PC-9 (cell line): Measurements from ENCODE around the gene NELFB. TPM values are rescaled to one million over a fixed set of nuclear protein-coding genes. Genes with fewer than 3 reads are reported as not detected.

Source experiments
- Bru-seq: library from RNA; stranded (reverse); fragments of 400-500 nt; gene quantifications from one replicate; lab custom pipeline; 2021; lab: Mats Ljungman, UMichigan
- BruChase-seq, 2 experiments: library from RNA; stranded (reverse); fragments of 400-500 nt; gene quantifications; one replicate each; lab custom pipeline; 2021; lab: Mats Ljungman, UMichigan
- BruUV-seq: library from RNA; stranded (reverse); fragments of 400-500 nt; replicated peaks from 2 replicates; lab custom pipeline; 2021; lab: Mats Ljungman, UMichigan
- CTCF ChIA-PET: fragments of 300-600 bp; sonication (Branson Sonifier 250); formaldehyde crosslinking; loops from one replicate; lab custom pipeline; 2022; ENCODE audit warnings: antibody characterized with exemption; lab: Charles Lee
- POLR2A ChIA-PET: fragments of 300-600 bp; sonication (Branson Sonifier 250); formaldehyde crosslinking; loops from one replicate; lab custom pipeline; 2022; ENCODE audit warnings: antibody characterized with exemption; ENCODE audit not compliant: unreplicated experiment; lab: Charles Lee
- DNase-seq, 2 experiments: peaks; one replicate each; pipeline versions ENCODE4 v3.0.0 to v3.0.0-alpha.2; 2015 to 2022; ENCODE audit warnings: mixed read lengths in 1 of 2
- H2AFZ ChIP-seq: fragments of 200-600 bp; sonication (generic); 2 replicates; pipeline ENCODE4 v1.8.1; 2017; ENCODE audit warnings: antibody characterized with exemption
- H3F3A ChIP-seq: fragments of 200-600 bp; sonication (generic); 2 replicates; pipeline ENCODE4 v1.8.1; 2017; ENCODE audit warnings: antibody characterized with exemption, mild to moderate bottlenecking, low read depth; ENCODE audit not compliant: insufficient read depth
- H3K27ac ChIP-seq: fragments of 200-600 bp; sonication (generic); 2 replicates; pipeline ENCODE4 v1.6.1; 2016; ENCODE audit warnings: mixed run types
- H3K27me3 ChIP-seq: fragments of 200-600 bp; sonication (generic); 2 replicates; pipeline ENCODE4 v1.6.1; 2016; ENCODE audit warnings: low read depth, mixed run types; ENCODE audit not compliant: insufficient read depth
- H3K36me3 ChIP-seq: fragments of 200-600 bp; sonication (generic); 2 replicates; pipeline ENCODE4 v1.6.1; 2016; ENCODE audit warnings: low read depth, mixed run types
- H3K4me1 ChIP-seq: fragments of 200-600 bp; sonication (generic); replicated peaks from 2 replicates; pipeline ENCODE4 v1.6.1; 2016; ENCODE audit warnings: mixed run types; ENCODE audit not compliant: insufficient read depth
- H3K4me2 ChIP-seq: fragments of 200-600 bp; sonication (generic); 2 replicates; pipeline ENCODE4 v1.6.1; 2017; ENCODE audit warnings: mixed run types
- H3K4me3 ChIP-seq: fragments of 200-600 bp; sonication (generic); 2 replicates; pipeline ENCODE4 v1.6.1; 2016; ENCODE audit warnings: mixed run types
- H3K79me2 ChIP-seq: fragments of 200-600 bp; sonication (generic); 2 replicates; pipeline ENCODE4 v1.6.1; 2017; ENCODE audit warnings: low read depth, mixed run types
- H3K9me2 ChIP-seq: fragments of 200-600 bp; sonication (generic); 2 replicates; pipeline ENCODE4 v1.8.1; 2017; ENCODE audit warnings: mild to moderate bottlenecking; ENCODE audit not compliant: insufficient read depth
- H3K9me3 ChIP-seq: fragments of 200-600 bp; sonication (generic); 2 replicates; pipeline ENCODE4 v1.8.1; 2016; ENCODE audit warnings: low read depth; ENCODE audit not compliant: insufficient read depth
- H4K20me1 ChIP-seq: fragments of 200-600 bp; sonication (generic); 2 replicates; pipeline ENCODE4 v1.8.1; 2017; ENCODE audit not compliant: insufficient read depth
- EZH2 ChIP-seq: fragments of 200-600 bp; sonication (generic); IDR thresholded peaks from 2 replicates; pipeline ENCODE4 v1.8.0; 2017; ENCODE audit warnings: antibody characterized with exemption, low read depth
- intact Hi-C: fragments of 100-400 bp; cut with micrococcal nuclease; formaldehyde crosslinking; loops from one replicate; pipeline ENCODE4 v1.10.0; 2022; ENCODE audit not compliant: unreplicated experiment
- long read RNA-seq: library from polyadenylated mRNA; stranded (forward); transcript quantifications from one replicate; pipeline ENCODE4 v2.0.0, GENCODE V29; 2022
- total RNA-seq: library from RNA; stranded (reverse); gene quantifications from 2 replicates; pipeline ENCODE4 v1.2.3, GENCODE V29; 2021
- TF ChIP-seq, protein P1 (sequence below): fragments of 200-600 bp; sonication (generic); conservative IDR thresholded peaks from 2 replicates; pipeline ENCODE4 v1.6.1; 2017; ENCODE audit warnings: mixed run types, antibody characterized with exemption, mild to moderate bottlenecking, moderate library complexity

The NELFB gene
- total RNA-seq (94.2 and 103 TPM in 2 replicates), Bru-seq, nascent RNA (percentile 69 among the genes with signal in this experiment), BruChase-seq, experiment 1, labeled RNA remaining after a 2-hour chase (percentile 72 among the genes with signal in this experiment), BruChase-seq, experiment 2, labeled RNA remaining after a 6-hour chase (percentile 89 among the genes with signal in this experiment)
- long read RNA-seq, transcript NELFB-201 (13 exons, 2,698 nt): major isoform, 27 of 45 reads
- long read RNA-seq, partial matches to known transcripts: 9 of 45 reads
- long read RNA-seq, other reads (novel, unspliced or antisense): 9 of 45 reads

DNA sequence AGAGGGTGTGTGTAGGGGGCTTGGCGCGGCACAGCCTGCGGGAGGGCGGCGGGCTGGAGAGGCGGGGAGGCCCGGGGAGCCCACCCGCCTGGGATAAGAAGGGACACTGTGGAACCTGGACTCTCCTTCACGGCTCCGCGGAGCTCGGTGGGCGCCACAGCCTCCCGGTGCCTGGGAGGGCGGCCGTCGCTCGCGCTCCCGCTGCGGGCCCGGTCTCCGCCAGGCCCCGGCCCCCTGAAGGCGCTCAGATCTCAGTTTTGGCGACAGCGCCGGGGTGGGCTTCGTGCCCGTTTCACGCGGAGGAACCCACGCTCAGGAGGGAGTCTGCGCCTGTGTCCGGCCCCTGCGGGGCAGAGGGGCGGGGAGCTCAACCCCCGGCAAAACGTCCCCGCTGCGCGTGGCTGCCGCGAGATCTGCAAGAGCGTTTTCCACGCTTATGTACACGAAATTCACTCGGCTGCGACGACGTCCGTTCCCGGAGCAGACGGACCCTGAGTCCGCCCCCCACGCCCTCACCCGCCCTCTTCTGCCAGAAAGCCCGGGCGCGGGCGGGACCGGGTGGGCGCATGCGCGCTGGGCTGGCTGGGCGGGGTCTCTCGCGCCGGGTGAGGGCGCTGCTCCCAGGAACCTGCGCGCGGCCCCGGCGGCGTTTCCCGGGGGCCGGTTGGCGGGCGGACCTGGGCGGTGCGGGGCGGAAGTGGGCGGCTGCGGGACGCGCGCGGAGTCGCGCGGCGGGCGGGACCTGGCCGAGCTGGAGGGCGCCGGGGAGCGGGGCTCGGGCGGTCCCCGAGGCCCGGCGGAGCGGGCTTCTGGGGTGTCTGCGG lies at the start of gene NELFB:
TSS of gene NELFB (plus strand) at position 704 of the 824 bp plus-strand sequence.
- TF ChIP-seq, protein P1, sequence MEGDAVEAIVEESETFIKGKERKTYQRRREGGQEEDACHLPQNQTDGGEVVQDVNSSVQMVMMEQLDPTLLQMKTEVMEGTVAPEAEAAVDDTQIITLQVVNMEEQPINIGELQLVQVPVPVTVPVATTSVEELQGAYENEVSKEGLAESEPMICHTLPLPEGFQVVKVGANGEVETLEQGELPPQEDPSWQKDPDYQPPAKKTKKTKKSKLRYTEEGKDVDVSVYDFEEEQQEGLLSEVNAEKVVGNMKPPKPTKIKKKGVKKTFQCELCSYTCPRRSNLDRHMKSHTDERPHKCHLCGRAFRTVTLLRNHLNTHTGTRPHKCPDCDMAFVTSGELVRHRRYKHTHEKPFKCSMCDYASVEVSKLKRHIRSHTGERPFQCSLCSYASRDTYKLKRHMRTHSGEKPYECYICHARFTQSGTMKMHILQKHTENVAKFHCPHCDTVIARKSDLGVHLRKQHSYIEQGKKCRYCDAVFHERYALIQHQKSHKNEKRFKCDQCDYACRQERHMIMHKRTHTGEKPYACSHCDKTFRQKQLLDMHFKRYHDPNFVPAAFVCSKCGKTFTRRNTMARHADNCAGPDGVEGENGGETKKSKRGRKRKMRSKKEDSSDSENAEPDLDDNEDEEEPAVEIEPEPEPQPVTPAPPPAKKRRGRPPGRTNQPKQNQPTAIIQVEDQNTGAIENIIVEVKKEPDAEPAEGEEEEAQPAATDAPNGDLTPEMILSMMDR: no peak
- no peak for TF ChIP-seq EZH2
- BruUV-seq: TSS peak; percentile 55
- Histone ChIP-seq H3F3A (peaks cover 15% of the 10 kb centered on the region; the same call in 1 of the 2 replicates), H4K20me1 (peaks cover 7% of the 10 kb centered on the region; the same call in 1 of the 2 replicates), H2AFZ (peak within 1 kb of the TSS; percentile 99), H3K4me2 (peak within 1 kb of the TSS; percentile 99), H3K9me3 (no peaks in the 10 kb centered on the region), H3K4me3 (peak within 1 kb of the TSS; percentile 92), H3K9me2 (no peaks in the 10 kb centered on the region), H3K4me1 (peaks cover 22% of the 10 kb centered on the region), H3K27me3 (no peaks in the 10 kb centered on the region), H3K27ac (0 out of 2 replicates have a peak within 1 kb of the TSS, but pooled peaks have one; percentile 37), H3K36me3 (no peaks in the 10 kb centered on the region), H3K79me2 (peaks cover 20% of the 10 kb centered on the region)
- intact Hi-C loops: no loop called here
- DNase-seq: peak; percentile 64 to 98
- ChIA-PET POLR2A (interaction anchor here (0.6 to 2.4 kb wide), 5 partner anchors 11 to 372 kb away, joined by 3 to 19 read pairs (median 5); partner anchors contain the start of gene TUBB4B), CTCF (interaction anchor here (0.7 to 2.0 kb wide), 2 partner anchors 18 to 168 kb away, joined by 4 to 13 read pairs; partner anchors contain the start of gene NOXA1)

DNA sequence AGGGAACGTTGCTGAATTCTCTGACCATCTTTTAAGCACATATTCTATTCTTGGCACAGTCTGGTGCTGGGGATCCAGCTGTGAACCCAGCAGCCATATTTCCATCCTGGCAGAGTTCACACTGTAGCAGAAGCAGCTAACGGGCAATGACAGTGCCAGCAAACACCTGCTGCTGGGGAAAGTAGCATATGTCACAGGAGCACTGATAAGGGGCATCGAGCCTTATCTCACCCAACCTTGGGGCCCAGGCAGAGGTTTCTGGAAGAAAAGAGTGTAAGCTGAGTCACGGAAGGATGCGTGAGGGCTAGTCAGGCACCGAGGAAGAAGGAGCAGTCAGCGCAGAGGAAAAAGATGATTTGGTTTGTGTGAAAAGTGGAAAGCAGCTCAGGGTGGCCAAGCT lies 48.5 kb upstream of the NELFB start:
- no peak overlapping the region for H3K27ac ChIP-seq
- POLR2A ChIA-PET: interaction anchor here (0.7 kb wide), 1 partner anchor 13 kb away, joined by 3 read pairs; no protein-coding TSS in a partner anchor
- peaks cover 25% of the 10 kb centered on the region for H3K4me1 ChIP-seq
- no peak for DNase-seq
- TF ChIP-seq EZH2: no peak
- TF ChIP-seq, protein P1: no peak
- H3K4me2 ChIP-seq: peak overlapping the region; percentile 100
- no peaks in the 10 kb centered on the region for H3K9me2 ChIP-seq
- H4K20me1 ChIP-seq: peaks cover 7% of the 10 kb centered on the region; the same call in 1 of the 2 replicates
- no TSS peak for BruUV-seq
- peaks cover 23% of the 10 kb centered on the region; the same call in 1 of the 2 replicates for H3F3A ChIP-seq
- intact Hi-C loops: no loop called here
- peak overlapping the region; percentile 99 for H3K4me3 ChIP-seq
- H3K27me3 ChIP-seq: no peaks in the 10 kb centered on the region
- CTCF ChIA-PET: interaction anchor here (0.6 kb wide), 1 partner anchor 33 kb away, joined by 7 read pairs; no protein-coding TSS in a partner anchor
- no peaks in the 10 kb centered on the region for H3K9me3 ChIP-seq
- H2AFZ ChIP-seq: no peak overlapping the region
- H3K36me3 ChIP-seq: no peaks in the 10 kb centered on the region
- H3K79me2 ChIP-seq: peaks cover 61% of the 10 kb centered on the region

DNA sequence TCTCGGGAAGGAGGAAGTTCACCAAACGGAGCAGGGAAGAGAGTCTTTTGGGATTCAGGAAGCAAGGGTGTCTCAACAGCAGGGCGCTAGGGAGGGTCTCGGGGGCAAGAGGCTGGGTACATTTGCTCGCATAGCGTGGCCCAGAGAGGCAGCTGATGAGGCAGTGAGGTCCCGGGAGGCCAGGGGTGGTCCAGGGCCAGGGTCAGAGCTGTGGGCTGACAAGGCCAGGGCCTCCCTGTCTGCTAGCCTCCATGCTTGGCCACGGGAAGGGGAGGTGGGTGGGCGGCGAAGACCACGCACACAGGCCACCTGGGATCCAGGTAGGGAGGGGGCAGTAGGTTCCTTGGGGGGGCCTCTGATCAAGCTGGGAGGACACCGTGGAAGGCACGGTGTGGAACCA lies 43.6 kb upstream of the NELFB start:
- ChIA-PET CTCF (no interaction called here), POLR2A (no interaction called here)
- Histone ChIP-seq H3F3A (peaks cover 3% of the 10 kb centered on the region; the same call in 1 of the 2 replicates), H3K4me1 (peaks cover 3% of the 10 kb centered on the region), H3K36me3 (no peaks in the 10 kb centered on the region), H3K79me2 (peaks cover 15% of the 10 kb centered on the region), H3K9me3 (no peaks in the 10 kb centered on the region), H3K27ac (no peak overlapping the region), H2AFZ (no peak overlapping the region), H3K4me3 (no peak overlapping the region), H4K20me1 (no peaks in the 10 kb centered on the region), H3K4me2 (no peak overlapping the region), H3K27me3 (no peaks in the 10 kb centered on the region), H3K9me2 (no peaks in the 10 kb centered on the region)
- intact Hi-C loops: no loop called here
- no peak for TF ChIP-seq EZH2
- TF ChIP-seq, protein P1: no peak
- BruUV-seq: no TSS peak
- DNase-seq: no peak
